ENCODE measurements around the gene TRABD2B. TPM values are rescaled to one million over a fixed set of nuclear protein-coding genes. Genes with fewer than 3 reads are reported as not detected.
"Not testable (repeated sequence)": the region's sequence is repeated elsewhere in the genome, so short reads cannot be mapped to it uniquely, and the experiment has no call there.

The TRABD2B gene
- total RNA-seq, 3 donors from 2014 or later = 1.4 to 3.7 (median 2.3) TPM

DNA sequence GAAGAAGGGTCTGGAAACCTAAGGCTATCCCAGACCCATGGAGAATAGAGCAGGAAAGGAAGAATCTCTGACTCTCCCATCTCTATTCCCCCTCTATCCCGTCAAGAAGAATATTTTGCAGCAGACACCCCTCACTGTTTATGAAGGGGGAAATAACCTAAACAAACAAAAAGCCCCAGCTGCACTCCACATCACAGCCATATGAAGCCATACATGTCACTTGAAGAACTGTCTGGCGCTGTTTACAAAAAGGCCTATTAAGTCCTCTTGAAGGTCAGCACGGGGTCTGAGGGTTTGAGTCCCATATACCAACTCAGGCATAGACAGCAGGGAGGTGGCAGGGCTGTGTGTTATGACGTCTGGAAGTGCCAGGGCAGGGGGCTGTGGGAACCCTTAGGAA, 31.4 kb downstream of the TRABD2B start:
- TF ChIP-seq POLR2A (IDR thresholded peaks at IDR 0.05) = no peak
- H3K36me3 ChIP-seq = no peaks in the 10 kb centered on the region
- intact Hi-C loops (cut with DNase I; ENCODE audit: low total_unique reads) = no loop called here
- no peak for DNase-seq (ENCODE audit: low spot score in 2 of 2)
- H3K4me3 ChIP-seq = no peak overlapping the region
- H3K27me3 ChIP-seq = no peaks in the 10 kb centered on the region
- no peaks in the 10 kb centered on the region for H3K4me1 ChIP-seq
- no peaks in the 10 kb centered on the region for H3K9me3 ChIP-seq
- no peak overlapping the region for H3K27ac ChIP-seq

DNA sequence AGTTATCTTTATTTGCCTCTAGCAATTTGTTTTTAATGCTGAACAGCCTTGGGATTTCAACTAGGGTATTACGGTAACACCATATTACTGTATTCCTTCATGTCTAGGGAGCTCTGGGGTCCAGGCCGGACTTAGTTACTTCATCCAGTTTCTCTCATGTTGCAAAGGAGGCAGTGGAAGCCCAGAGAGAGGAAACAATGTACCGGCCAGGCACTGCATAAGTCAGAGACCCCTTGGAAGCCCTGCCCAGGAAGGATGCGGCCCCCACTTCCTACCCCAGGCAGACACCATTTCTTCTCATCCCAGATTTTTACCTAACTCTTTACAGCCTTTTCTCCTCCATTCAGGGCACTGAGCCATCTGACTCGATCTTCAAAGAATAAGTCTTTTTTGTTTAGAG, 32.5 kb downstream of the TRABD2B start:
- Histone ChIP-seq H3K9me3 (no peaks in the 10 kb centered on the region), H3K36me3 (no peaks in the 10 kb centered on the region), H3K4me1 (no peaks in the 10 kb centered on the region), H3K27ac (no peak overlapping the region), H3K27me3 (no peaks in the 10 kb centered on the region), H3K4me3 (no peak overlapping the region)
- intact Hi-C loops (cut with DNase I; ENCODE audit: low total_unique reads) = no loop called here
- DNase-seq (ENCODE audit: low spot score in 2 of 2) = no peak
- TF ChIP-seq POLR2AphosphoS5 (IDR thresholded peaks at IDR 0.05) (no peak), POLR2A (IDR thresholded peaks at IDR 0.05) (no peak)
- TF ChIP-seq, protein P1, sequence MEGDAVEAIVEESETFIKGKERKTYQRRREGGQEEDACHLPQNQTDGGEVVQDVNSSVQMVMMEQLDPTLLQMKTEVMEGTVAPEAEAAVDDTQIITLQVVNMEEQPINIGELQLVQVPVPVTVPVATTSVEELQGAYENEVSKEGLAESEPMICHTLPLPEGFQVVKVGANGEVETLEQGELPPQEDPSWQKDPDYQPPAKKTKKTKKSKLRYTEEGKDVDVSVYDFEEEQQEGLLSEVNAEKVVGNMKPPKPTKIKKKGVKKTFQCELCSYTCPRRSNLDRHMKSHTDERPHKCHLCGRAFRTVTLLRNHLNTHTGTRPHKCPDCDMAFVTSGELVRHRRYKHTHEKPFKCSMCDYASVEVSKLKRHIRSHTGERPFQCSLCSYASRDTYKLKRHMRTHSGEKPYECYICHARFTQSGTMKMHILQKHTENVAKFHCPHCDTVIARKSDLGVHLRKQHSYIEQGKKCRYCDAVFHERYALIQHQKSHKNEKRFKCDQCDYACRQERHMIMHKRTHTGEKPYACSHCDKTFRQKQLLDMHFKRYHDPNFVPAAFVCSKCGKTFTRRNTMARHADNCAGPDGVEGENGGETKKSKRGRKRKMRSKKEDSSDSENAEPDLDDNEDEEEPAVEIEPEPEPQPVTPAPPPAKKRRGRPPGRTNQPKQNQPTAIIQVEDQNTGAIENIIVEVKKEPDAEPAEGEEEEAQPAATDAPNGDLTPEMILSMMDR (IDR thresholded peaks at IDR 0.05) = no peak

DNA sequence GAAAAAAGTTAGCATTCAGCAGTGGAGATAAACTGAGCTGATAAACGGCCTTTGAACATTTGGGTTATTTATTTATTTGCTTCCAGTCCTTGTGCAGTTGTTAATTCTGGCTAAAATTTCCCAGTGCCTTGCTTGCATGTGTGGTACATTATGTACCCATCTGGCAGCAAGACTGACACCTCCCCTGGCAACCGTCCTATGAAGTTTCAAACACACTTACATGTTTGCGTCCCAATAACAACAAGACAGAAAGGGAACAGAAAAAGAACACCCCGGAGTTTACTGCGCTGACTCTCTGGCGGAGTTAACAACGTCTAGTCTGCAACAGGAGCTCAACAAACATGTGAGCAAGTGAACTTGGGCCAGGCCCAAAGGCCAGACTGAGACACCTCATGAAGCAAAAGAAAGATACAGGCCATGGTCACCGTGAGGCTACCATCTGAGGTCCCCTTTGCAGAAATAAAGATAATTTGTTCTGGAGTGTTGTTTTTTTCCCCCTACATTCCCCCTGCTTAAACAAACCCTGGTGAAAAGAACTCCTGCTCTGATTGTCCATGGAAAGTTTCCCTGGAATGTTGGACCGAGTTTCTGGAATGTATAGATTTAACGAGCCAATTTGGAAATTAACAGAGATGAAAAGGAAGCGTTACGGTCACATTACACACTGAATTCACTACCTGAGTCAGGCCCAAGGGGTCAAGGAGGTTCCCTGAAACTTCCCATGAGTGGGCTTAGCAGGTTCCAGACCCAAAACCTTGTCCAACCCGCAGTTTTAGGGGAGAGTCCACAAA, 33.4 kb downstream of the TRABD2B start:
- no peak overlapping the region for H3K4me3 ChIP-seq
- H3K27me3 ChIP-seq = no peaks in the 10 kb centered on the region
- no peaks in the 10 kb centered on the region for H3K4me1 ChIP-seq
- no peak overlapping the region for H3K27ac ChIP-seq
- no peak for DNase-seq (ENCODE audit: low spot score in 2 of 2)
- H3K36me3 ChIP-seq = no peaks in the 10 kb centered on the region
- intact Hi-C loops (cut with DNase I; ENCODE audit: low total_unique reads) = no loop called here
- no peaks in the 10 kb centered on the region for H3K9me3 ChIP-seq
- no peak for TF ChIP-seq POLR2AphosphoS5 (IDR thresholded peaks at IDR 0.05)
- TF ChIP-seq, protein P1 (IDR thresholded peaks at IDR 0.05) = no peak
- no peak for TF ChIP-seq POLR2A (IDR thresholded peaks at IDR 0.05)

DNA sequence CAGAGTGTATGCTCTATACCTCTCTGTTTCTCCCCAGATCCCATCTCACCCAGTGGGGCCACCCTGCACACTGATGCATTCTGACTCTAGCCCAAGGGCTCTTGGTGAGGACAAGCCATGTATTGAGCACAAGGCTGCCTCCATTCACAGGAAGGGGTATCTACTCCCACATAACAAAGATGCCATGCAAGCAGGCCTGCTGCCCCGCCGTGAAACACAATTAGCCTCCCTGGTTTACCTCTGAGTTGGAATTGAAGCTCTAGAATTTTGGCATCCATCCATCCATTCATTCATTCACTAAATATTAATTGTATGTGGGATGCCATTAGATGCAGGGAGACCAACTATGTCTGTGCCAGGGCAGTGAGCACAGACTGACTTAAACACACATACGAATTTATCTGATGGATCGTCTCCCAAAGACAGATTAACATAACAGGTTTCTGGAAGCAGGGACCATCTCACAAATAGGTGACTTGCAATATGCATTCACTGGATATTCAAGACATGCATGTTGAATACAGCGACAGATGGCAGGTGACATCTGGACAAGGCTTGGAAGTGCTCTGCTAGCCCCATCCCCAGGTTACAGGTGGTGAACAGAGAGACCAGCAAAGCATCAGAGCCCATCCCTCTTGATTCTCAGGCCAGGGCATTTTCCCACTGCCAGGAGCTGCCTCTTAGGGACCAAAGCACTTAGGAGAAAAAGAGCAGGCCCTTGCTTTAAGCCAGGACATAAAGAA, 34.3 kb downstream of the TRABD2B start:
- H3K9me3 ChIP-seq = no peaks in the 10 kb centered on the region
- H3K27me3 ChIP-seq = no peaks in the 10 kb centered on the region
- no peak overlapping the region for H3K27ac ChIP-seq
- TF ChIP-seq, protein P1 (IDR thresholded peaks at IDR 0.05) = no peak
- TF ChIP-seq POLR2A (IDR thresholded peaks at IDR 0.05) = no peak
- no peak for TF ChIP-seq POLR2AphosphoS5 (IDR thresholded peaks at IDR 0.05)
- no peaks in the 10 kb centered on the region for H3K4me1 ChIP-seq
- no peak overlapping the region for H3K4me3 ChIP-seq
- H3K36me3 ChIP-seq = no peaks in the 10 kb centered on the region
- no peak for DNase-seq (ENCODE audit: low spot score in 2 of 2)
- intact Hi-C loops (cut with DNase I; ENCODE audit: low total_unique reads) = no loop called here

DNA sequence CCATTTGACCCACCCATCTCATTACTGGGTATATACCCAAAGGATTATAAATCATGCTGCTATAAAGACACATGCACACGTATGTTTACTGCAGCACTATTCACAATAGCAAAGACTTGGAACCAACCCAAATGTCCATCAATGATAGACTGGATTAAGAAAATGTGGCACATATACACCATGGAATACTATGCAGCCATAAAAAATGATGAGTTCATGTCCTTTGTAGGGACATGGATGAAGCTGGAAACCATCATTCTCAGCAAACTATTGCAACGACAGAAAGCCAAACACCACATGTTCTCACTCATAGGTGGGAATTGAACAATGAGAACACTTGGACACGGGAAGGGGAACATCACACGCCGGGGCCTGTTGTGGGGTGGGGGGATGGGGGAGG, 35.4 kb downstream of the TRABD2B start:
- intact Hi-C loops (cut with DNase I; ENCODE audit: low total_unique reads); H3K4me3 ChIP-seq; DNase-seq (ENCODE audit: low spot score in 2 of 2); H3K27ac ChIP-seq; H3K27me3 ChIP-seq; H3K9me3 ChIP-seq; H3K4me1 ChIP-seq; H3K36me3 ChIP-seq: not testable (repeated sequence)

DNA sequence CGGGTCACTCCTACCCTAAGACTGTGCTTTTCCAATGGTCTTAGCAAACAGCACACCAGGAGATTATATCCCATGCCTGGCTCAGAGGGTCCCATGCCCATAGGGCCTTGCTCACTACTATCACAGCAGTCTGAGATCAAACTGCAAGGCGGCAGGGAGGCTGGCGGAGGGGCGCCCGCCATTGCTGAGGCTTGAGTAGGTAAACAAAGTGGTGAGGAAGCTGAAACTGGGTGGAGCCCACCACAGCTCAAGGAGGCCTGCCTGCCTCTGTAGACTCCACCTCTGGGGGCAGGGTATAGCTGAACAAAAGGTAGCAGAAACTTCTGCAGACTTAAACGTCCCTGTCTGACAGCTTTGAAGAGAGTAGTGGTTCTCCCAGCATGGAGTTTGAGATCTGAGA, 40.7 kb downstream of the TRABD2B start:
- intact Hi-C loops (cut with DNase I; ENCODE audit: low total_unique reads); H3K27me3 ChIP-seq; DNase-seq (ENCODE audit: low spot score in 2 of 2); H3K36me3 ChIP-seq; H3K9me3 ChIP-seq; H3K27ac ChIP-seq; H3K4me3 ChIP-seq; H3K4me1 ChIP-seq: not testable (repeated sequence)

Measured in breast epithelium (tissue), 4 donors.